Measurements from ENCODE around the gene CCNB1.

CCNB1 gene

GRCh38 chr5:69166686-69167492 is at the start of gene CCNB1 (continued):
- TF ChIP-seq ZNF362 (tag by site-specific recombination; IDR thresholded peaks at IDR 0.05) (no peak), HOXC10 (CRISPR knock-in tag; IDR thresholded peaks at IDR 0.05) (0 out of 2 replicates have a peak, but pooled peaks have one; percentile 81), ZFHX2 (tag by site-specific recombination; conservative IDR thresholded peaks at IDR 0.05) (peak; percentile 62), ZBTB48 (tag by site-specific recombination; IDR thresholded peaks at IDR 0.05) (peak; percentile 17; the same call in 1 of the 2 replicates), ZNF692 (tag by site-specific recombination; IDR thresholded peaks at IDR 0.05) (peak; percentile 99), ZEB2 (tag by site-specific recombination; IDR thresholded peaks at IDR 0.05) (peak; percentile 69), ZBTB7A (tag by site-specific recombination; IDR thresholded peaks at IDR 0.05; ENCODE audit: low read depth) (no peak), ZSCAN5A (tag by site-specific recombination; IDR thresholded peaks at IDR 0.05) (no peak), TSHZ1 (tag by site-specific recombination; IDR thresholded peaks at IDR 0.05; ENCODE audit: borderline replicate concordance) (no peak), ZNF510 (tag by site-specific recombination; IDR thresholded peaks at IDR 0.05; ENCODE audit: insufficient replicate concordance) (no peak), ZNF704 (tag by site-specific recombination; IDR thresholded peaks at IDR 0.05) (no peak)

GRCh38 chr5:69129413-69129812 is 37.5 kb upstream of the CCNB1 start:
- POLR2A ChIA-PET, result no interaction called here
- no peak overlapping the region for H3K27ac ChIP-seq (ENCODE audit: extremely low read depth, low read depth, low read length)
- H3K4me1 ChIP-seq (ENCODE audit: control insufficient read depth, insufficient read depth, low read length), result no peaks in the 10 kb centered on the region
- no peaks in the 10 kb centered on the region for H3K9me3 ChIP-seq (ENCODE audit: control insufficient read depth, insufficient read depth, low read depth, low read length)
- no peak overlapping the region for H3K4me3 ChIP-seq (ENCODE audit: low read depth, low read length)
- TF ChIP-seq ZNF18 (tag by site-specific recombination; IDR thresholded peaks at IDR 0.05) (no peak), PRDM6 (tag by site-specific recombination; IDR thresholded peaks at IDR 0.05) (peak; percentile 48), ZNF335 (tag by site-specific recombination; conservative IDR thresholded peaks at IDR 0.05) (0 out of 2 replicates have a peak, but pooled peaks have one; percentile 13), MYNN (tag by site-specific recombination; IDR thresholded peaks at IDR 0.05; ENCODE audit: borderline replicate concordance) (no peak), ZEB2 (tag by site-specific recombination; IDR thresholded peaks at IDR 0.05) (0 out of 2 replicates have a peak, but pooled peaks have one; percentile 26), ZNF366 (tag by site-specific recombination; conservative IDR thresholded peaks at IDR 0.05) (peak; percentile 54; the same call in 1 of the 2 replicates), ZNF629 (tag by site-specific recombination; IDR thresholded peaks at IDR 0.05) (peak; percentile 66)
- CTCF ChIA-PET, result no interaction called here
- peaks cover 50 to 51% of the 10 kb centered on the region in 2 experiments for H3K36me3 ChIP-seq (ENCODE audit: control insufficient read depth in 2 of 2, insufficient read depth in 1 of 2, low read length in 2 of 2)

All from HEK293 (cell line).